HG02763 (cell line): Measurements from ENCODE around the gene RAD51B.

ENCODE experiments used
- ATAC-seq: cut with Tn5 transposase; IDR thresholded peaks from one replicate; pipeline ENCODE4 v1.9.1; 2021; ENCODE audit warnings: mild to moderate bottlenecking, moderate library complexity; ENCODE audit not compliant: unreplicated experiment

Gene RAD51B

DNA sequence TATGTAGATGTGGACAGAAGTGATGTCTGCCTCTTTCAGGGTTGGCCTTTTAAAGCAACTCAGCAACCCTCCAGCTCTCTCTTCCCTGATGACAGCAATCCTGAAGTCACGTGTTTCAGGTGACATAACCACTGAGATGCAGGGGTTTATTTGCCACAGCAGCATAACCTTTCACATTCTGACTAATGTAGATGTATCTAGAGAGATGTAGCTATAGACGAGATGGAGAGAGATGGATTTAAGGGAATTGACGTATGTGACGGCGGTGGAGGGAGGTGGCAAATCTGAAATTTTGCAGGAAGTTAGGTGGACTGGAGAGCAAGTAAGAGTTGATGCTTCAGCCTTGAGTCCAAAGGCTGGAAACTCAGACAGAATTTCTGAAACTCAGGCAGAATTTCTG lies 847.3 kb downstream of the RAD51B start:
- no peak for ATAC-seq

DNA sequence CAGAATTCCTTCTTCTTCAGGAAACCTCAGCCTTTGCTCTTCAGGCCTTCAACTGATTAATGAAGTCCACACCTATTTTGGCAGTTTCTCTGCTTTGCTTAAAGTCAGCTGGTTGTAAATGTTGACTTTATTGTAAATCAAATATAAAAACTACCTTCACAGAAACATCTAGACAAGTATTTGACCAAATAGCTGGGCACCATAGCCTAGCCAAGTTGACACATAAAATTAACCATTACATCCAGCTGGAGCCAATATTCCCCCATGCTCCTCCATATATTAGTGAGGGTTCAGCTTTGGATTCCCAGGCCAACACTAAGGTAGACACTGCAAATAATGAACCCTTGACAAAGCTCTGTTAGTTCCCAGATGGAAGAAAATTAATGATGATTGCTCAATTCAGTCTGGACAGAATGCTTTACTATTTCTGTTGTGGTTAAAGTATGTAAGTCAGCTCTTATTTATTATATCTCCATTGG lies 847.8 kb downstream of the RAD51B start:
- ATAC-seq = no peak

- ATAC-seq = no peak
Measured at GRCh38 chr14:68668028-68668427, 848.4 kb downstream of the RAD51B start.

- ATAC-seq = no peak
Measured at GRCh38 chr14:68668531-68668930, 849.0 kb downstream of the RAD51B start.

DNA sequence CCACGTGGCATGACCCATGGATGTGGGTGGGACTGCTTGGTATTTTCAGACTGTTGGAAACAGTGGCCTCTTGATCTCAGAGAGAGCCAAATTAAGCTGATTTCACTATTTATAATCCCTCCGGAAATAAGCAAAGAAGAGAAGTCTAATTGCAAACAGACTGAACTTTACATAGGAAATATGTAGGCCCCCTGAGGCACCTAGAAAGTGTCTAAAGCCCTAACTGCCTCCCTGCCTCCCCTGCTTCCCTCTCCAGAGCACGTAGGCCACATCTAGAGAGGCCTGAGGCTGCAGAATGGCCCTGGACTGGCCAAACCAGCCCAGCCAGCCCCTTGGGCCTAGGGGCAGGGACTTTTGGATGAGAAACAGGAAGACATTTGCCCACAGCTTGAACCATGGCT lies 849.5 kb downstream of the RAD51B start:
- ATAC-seq = no peak

DNA sequence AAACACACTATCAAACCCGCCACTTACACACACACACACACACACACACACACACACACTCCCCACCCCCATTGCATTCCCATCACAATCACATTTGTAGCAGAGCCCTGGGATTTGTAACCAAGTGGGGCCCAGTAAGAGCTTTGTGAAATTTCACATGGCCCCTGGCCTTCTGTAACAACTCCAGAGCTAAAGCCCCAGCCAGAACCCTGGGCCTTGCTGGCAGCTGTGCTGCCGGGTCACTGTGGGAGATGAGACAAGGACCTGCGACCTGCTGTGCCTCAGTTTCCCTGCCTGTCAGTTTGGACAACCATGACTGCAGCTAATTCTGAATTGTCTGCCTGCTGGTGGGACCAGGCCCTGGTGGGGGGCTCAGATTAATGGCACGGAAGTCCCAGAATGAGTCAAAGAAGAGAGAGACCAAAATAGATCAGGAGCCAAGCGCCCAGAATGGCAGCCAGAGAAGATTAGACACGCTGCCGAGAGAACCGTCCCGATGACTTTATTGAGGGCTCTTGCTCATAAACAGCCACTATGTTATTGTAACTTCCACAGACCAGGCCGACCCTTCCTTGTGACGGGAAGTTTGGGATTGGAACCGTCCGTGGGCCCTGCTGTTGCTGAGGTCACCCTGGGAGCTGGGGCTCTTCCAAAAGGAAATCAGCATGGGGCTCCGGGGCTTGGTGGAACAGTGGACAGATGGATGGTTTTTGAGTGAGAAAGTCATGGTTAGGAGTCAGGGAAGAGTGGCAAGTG lies 850.2 kb downstream of the RAD51B start:
- ATAC-seq = no peak

- no peak for ATAC-seq
Measured at GRCh38 chr14:68670359-68670715, 850.8 kb downstream of the RAD51B start.

DNA sequence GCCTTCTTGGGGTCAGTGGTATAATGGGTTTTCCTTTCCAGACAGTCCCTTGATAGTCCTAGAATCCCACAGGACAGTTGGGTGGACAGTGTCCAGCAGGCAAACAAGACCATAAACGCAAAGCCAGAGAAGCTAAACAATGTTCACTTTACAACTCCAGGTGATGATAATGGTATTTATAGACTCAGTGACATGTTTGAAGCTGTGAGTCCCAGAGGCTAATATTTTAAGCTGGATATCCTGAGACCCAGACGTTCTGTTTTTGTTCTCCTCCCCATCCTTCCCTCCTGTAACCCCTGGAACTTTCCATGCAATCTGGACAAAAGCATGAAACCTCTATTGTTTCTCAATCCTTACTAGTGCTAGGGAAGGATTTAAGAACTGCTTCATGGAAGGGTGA lies 852.3 kb downstream of the RAD51B start:
- no peak for ATAC-seq

DNA sequence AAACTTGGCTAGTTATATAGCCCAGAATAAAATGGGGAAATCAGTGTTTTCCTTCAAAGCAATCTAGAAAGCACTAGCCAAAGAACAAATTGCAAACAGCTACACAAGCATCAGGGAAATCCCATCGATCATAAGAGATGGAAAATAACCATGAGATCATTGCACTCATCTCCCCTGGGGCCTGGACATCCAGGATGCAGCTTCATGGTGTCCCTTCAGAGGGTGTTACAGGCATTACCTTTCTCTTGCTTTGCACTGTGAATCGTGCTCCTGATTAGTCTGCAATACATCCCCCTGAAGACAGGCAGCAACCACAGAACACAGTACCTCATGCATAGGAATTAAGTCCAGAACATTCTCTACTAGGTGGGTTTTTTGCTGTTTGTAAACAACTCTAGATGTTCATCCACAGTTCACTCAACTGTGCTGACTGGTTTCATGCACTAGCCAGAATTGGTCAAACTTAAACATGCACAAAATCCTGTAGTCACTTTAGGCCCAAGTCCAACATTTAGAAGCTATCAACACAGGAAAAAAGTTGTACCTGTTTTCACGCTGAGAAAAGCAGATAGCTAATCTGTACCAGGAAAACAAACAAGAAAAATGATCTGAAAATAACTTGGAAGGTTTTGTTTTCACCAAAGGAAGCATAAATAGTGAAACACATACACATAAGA lies 853.2 kb downstream of the RAD51B start:
- ATAC-seq = no peak

GRCh38 chr14:68673464-68673863 lies 853.9 kb downstream of the RAD51B start:
- ATAC-seq = no peak

- ATAC-seq = no peak
Measured at GRCh38 chr14:68674538-68675232, 855.1 kb downstream of the RAD51B start.

DNA sequence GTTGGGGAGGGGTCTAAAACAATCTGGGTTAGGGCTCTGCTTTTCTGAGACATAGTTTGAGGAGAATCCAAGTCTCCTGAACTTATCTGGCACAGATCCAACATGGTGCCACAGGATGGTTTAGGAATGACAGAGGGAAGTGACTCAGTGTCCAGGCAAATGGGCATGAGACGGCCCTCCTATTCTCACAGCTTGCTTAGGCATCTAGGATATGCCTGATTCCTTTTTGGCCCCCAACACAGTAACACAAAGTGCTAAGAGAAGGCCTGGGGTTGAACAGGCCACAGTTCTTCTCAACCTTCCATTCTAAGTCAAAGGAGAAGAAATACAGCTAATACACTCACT lies 855.6 kb downstream of the RAD51B start:
- ATAC-seq = no peak

GRCh38 chr14:68676511-68676943 lies 856.9 kb downstream of the RAD51B start:
- ATAC-seq = no peak

- ATAC-seq = no peak
Measured at GRCh38 chr14:68677476-68677875, 857.9 kb downstream of the RAD51B start.

GRCh38 chr14:68677901-68678300 lies 858.3 kb downstream of the RAD51B start:
- ATAC-seq = no peak

DNA sequence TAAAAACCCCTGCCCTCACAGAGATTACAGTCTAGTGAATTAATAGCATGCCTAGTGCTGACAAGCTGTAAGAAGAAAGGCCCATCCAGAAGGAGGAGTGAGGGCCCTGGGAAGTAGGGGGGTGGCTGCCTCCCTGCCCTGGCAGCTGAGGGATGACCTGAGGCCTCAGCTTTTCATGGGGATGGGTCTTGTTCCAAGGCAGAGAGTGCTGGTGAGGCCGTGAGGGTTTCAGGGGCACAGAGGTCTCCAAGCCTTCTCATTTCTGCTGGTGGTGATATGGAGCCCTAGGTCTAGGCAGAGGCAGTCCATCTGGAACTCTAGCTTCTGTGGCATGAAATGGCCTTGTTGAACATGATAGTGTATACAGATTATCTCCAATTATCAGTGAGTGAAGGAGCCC lies 858.9 kb downstream of the RAD51B start:
- no peak for ATAC-seq

GRCh38 chr14:68679301-68679700 lies 859.7 kb downstream of the RAD51B start:
- ATAC-seq = no peak

DNA sequence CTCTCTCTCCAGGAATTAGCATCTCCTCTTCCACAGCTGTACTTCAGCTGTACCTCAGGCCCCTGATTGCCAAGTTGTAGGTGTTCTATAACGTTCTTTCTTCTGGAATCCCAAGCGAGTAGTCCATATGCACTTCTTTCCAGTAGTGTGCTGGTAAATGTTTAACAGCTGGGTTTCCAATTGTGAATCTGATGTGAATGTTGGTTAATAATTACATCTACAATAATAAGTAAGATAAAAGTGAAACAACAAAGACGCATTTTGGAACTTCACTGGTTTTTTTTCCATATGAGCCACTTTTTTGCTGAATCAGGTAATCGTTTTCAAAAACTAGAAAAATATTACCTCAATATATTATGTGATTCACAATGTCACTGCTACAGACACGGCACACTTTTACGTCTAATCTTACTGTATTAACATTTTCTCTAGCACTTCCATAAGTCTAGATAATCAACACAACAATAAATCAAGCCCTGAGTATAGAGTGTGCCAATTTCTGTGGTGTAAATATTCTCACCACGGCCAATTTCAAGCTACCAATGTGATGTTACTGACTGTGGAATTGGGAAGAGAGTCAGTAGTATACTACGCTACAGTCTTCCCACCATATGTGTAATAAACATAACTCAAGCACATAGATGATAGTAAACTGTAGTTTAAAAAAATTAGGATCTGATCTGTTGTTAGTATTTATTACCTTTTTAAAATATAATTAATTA lies 860.3 kb downstream of the RAD51B start:
- no peak for ATAC-seq

DNA sequence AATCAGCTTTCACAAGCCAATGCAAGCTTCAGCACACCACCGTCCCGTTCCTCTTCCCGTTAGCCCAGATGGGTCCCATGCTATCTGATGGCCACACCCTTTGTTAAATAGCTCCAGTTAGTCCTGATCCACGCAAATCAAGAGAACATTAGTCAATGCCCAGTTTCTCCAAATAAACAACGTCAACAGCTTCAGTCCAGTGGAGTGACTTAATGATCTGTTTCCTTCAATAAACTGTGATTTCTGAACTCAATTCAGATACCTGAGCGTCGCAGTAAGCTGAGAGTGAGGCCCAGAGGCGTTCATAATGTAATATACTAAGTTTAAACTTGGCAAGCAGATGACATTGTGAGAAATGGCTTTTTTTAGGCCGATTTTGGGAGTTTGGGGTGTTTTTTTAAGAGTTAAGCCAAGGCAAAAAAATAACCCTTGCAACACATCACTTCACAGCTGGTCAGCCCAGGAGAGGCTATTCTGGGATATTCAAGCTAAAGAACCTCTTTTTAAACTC lies 861.0 kb downstream of the RAD51B start:
- ATAC-seq = no peak

DNA sequence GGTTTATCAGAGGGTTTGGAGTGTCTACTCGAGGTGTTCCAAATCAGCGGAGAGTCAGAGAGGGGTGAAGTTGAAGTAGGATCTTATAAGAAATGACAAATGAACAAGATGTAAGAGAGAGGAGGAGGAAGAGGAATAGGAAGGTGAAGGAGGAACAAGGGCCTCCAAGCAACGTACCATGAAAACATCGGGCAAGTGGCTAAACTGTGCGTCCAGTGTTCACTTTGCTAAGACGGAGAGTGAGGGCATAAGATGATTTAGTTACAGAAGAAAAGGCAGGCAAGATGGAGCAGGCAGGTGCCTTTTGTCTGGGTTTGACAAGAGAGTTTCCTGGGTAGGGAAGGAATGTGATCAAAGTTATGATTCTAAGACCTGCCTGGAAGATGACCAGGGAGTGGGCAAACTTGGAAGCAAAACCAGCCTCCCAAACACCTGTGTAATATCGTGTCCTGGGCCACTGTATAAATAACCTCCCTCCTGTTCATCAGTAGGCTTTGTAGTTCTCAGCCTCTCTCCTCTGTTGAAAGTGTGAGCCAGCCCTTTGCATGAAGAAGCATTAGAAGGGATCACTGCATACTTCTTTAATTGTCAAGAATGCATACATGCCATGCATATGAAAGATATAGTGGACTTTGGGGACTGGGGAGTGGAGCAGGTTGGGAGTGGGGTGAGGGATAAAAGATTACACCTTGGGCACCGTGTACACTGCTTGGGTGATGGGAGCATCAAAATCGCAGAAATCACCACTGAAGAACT lies 861.9 kb downstream of the RAD51B start:
- ATAC-seq = no peak
